Sigmoid colon (tissue), 4 donors: ENCODE results near the gene FMN2.

Experiments used
- EP300 ChIP-seq, 4 donors: sonication (generic); formaldehyde crosslinking; IDR thresholded peaks; one replicate each; pipeline ENCODE4 v1.6.1; 2017; ENCODE audit warnings: antibody characterized with exemption in 4 of 4
- POLR2A ChIP-seq, 2 donors: fragments of 450-650 bp; IDR thresholded peaks; one replicate each; pipeline ENCODE4 v1.6.1; 2016; ENCODE audit warnings: antibody characterized with exemption in 2 of 2, mild to moderate bottlenecking in 2 of 2, moderate library complexity in 2 of 2
- TF ChIP-seq, protein P1 (sequence below), 4 experiments: fragments of 450-650 bp in 3 of 4; fragments of 200-600 bp in 1 of 4; IDR thresholded peaks; one replicate each; pipeline ENCODE4 v1.5.1; 2016 to 2019; ENCODE audit warnings: antibody characterized with exemption in 4 of 4, mild to moderate bottlenecking in 3 of 4, moderate library complexity in 2 of 4

DNA sequence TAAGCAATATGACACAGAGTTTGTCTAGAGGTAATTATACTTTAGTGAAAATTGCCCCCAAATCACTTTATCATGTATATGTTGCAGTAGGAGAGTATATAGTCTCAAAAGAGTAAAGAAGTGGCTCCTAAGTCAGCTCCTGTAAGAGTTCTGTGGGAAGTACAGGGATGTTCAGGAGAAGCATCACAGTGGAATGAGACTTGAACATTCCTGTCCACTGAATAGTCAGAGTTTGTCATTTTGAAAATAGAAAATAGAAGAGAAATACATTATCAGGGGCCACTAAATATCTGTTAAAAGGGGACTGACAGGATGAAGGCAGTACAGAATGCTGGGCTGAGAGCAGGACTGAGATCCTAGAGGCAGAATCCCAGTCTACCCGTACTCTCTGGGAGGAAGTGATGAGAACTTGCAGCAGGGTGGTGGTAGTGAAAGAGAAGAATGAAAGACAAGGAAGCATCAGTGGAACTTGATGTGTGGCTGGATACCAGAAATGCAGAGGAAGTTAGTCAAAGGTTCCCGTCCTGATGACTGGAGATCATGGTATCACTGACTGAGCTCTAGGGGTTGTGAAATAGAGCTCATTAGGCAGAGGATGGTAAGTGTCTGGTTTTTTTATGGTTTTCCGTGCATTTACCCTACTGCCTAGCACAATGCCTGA is 153.4 kb downstream of the FMN2 start:
- TF ChIP-seq POLR2A (IDR thresholded peaks at IDR 0.05) (no peak), EP300 (IDR thresholded peaks at IDR 0.05) (no peak)
- TF ChIP-seq, protein P1, sequence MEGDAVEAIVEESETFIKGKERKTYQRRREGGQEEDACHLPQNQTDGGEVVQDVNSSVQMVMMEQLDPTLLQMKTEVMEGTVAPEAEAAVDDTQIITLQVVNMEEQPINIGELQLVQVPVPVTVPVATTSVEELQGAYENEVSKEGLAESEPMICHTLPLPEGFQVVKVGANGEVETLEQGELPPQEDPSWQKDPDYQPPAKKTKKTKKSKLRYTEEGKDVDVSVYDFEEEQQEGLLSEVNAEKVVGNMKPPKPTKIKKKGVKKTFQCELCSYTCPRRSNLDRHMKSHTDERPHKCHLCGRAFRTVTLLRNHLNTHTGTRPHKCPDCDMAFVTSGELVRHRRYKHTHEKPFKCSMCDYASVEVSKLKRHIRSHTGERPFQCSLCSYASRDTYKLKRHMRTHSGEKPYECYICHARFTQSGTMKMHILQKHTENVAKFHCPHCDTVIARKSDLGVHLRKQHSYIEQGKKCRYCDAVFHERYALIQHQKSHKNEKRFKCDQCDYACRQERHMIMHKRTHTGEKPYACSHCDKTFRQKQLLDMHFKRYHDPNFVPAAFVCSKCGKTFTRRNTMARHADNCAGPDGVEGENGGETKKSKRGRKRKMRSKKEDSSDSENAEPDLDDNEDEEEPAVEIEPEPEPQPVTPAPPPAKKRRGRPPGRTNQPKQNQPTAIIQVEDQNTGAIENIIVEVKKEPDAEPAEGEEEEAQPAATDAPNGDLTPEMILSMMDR (IDR thresholded peaks at IDR 0.05) = no peak
